ENCODE data around the gene SSTR4.

The SSTR4 gene

DNA sequence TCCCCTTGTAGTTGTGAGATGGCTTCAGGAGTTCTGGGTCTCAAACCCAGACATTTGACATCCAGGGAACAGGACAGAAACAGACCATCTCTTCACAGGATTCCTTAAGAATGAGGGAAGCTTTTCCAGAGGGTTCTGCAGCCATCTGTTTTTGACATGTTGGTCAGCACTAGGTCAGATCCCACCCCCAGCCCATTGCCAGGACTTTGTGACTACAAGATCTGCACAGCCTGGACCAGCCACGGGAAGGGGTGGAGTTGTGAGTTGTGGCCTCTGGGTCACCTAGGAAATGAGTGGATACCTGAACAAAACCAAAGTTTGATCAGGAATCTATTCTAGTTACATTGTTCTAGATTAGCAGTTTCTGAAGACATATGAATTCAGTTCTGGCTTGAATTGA lies 39.2 kb upstream of the SSTR4 start:
- Histone ChIP-seq H4K91ac (ENCODE audit: low read depth, low read length) (no peak overlapping the region), H3K9ac (ENCODE audit: low read length) (no peak overlapping the region), H3K27me3 (ENCODE audit: insufficient read depth, low read length) (no peaks in the 10 kb centered on the region), H3K23ac (ENCODE audit: low read length) (no peak overlapping the region), H2BK120ac (ENCODE audit: insufficient read depth, low read length, poor library complexity) (no peak overlapping the region), H3K36me3 (ENCODE audit: control insufficient read depth in 1 of 2, insufficient read depth in 2 of 2, low read length in 2 of 2) (no peaks in the 10 kb centered on the region), H3K4me2 (ENCODE audit: low read length) (no peak overlapping the region), H3K27ac (ENCODE audit: low read depth, low read length) (no peak overlapping the region), H3K79me1 (ENCODE audit: low read length) (no peaks in the 10 kb centered on the region), H2BK12ac (ENCODE audit: low read length) (no peak overlapping the region), H3K9me3 (ENCODE audit: insufficient read depth, low read depth, low read length) (peaks cover 9% of the 10 kb centered on the region), H3K14ac (ENCODE audit: low read length) (no peak overlapping the region), H3K4me3 (ENCODE audit: low read depth, low read length) (no peak overlapping the region), H3K79me2 (ENCODE audit: control insufficient read depth, insufficient read depth, low read length, poor library complexity) (no peaks in the 10 kb centered on the region), H3K4me1 (ENCODE audit: control insufficient read depth in 1 of 2, insufficient read depth in 2 of 2, low read length in 2 of 2) (no peaks in the 10 kb centered on the region), H4K12ac (ENCODE audit: low read depth, low read length) (no peak overlapping the region), H2AK5ac (ENCODE audit: low read length) (no peak overlapping the region), H2AFZ (ENCODE audit: insufficient read depth, low read length, poor library complexity) (no peak overlapping the region), H3K18ac (ENCODE audit: low read length) (no peak overlapping the region), H3K4ac (ENCODE audit: low read depth, low read length) (no peak overlapping the region), H4K8ac (ENCODE audit: low read depth, low read length) (no peak overlapping the region), H2BK5ac (ENCODE audit: low read depth, low read length, poor library complexity) (no peak overlapping the region)
- WGBS (ENCODE audit: extremely low coverage, insufficient coverage, insufficient read length): no CpG with 5 or more reads among the region's 1 CpG
- DNase-seq: no peak

- H3K14ac ChIP-seq (ENCODE audit: low read length): no peak overlapping the region
- no peaks in the 10 kb centered on the region for H3K79me1 ChIP-seq (ENCODE audit: low read length)
- no peak overlapping the region for H4K91ac ChIP-seq (ENCODE audit: low read depth, low read length)
- no peak overlapping the region for H2AK5ac ChIP-seq (ENCODE audit: low read length)
- H3K4me1 ChIP-seq (ENCODE audit: control insufficient read depth in 1 of 2, insufficient read depth in 2 of 2, low read length in 2 of 2): no peaks in the 10 kb centered on the region
- peaks cover 10% of the 10 kb centered on the region for H3K9me3 ChIP-seq (ENCODE audit: insufficient read depth, low read depth, low read length)
- no peak overlapping the region for H3K4me2 ChIP-seq (ENCODE audit: low read length)
- H3K4me3 ChIP-seq (ENCODE audit: low read depth, low read length): no peak overlapping the region
- no peak overlapping the region for H4K8ac ChIP-seq (ENCODE audit: low read depth, low read length)
- no peaks in the 10 kb centered on the region for H3K36me3 ChIP-seq (ENCODE audit: control insufficient read depth in 1 of 2, insufficient read depth in 2 of 2, low read length in 2 of 2)
- no peak overlapping the region for H2AFZ ChIP-seq (ENCODE audit: insufficient read depth, low read length, poor library complexity)
- no peak overlapping the region for H3K23ac ChIP-seq (ENCODE audit: low read length)
- H3K9ac ChIP-seq (ENCODE audit: low read length): no peak overlapping the region
- no peaks in the 10 kb centered on the region for H3K79me2 ChIP-seq (ENCODE audit: control insufficient read depth, insufficient read depth, low read length, poor library complexity)
- WGBS (ENCODE audit: extremely low coverage, insufficient coverage, insufficient read length): no CpG with 5 or more reads among the region's 2 CpGs
- H2BK12ac ChIP-seq (ENCODE audit: low read length): no peak overlapping the region
- DNase-seq: no peak
- no peak overlapping the region for H3K18ac ChIP-seq (ENCODE audit: low read length)
- no peaks in the 10 kb centered on the region for H3K27me3 ChIP-seq (ENCODE audit: insufficient read depth, low read length)
- no peak overlapping the region for H2BK5ac ChIP-seq (ENCODE audit: low read depth, low read length, poor library complexity)
- no peak overlapping the region for H3K4ac ChIP-seq (ENCODE audit: low read depth, low read length)
- no peak overlapping the region for H4K12ac ChIP-seq (ENCODE audit: low read depth, low read length)
- no peak overlapping the region for H3K27ac ChIP-seq (ENCODE audit: low read depth, low read length)
- no peak overlapping the region for H2BK120ac ChIP-seq (ENCODE audit: insufficient read depth, low read length, poor library complexity)
Measured at GRCh38 chr20:22998476-22998875, 36.6 kb upstream of the SSTR4 start.

GRCh38 chr20:22999756-23000155 lies 35.4 kb upstream of the SSTR4 start:
- Histone ChIP-seq H3K79me1 (ENCODE audit: low read length) (no peaks in the 10 kb centered on the region), H3K9ac (ENCODE audit: low read length) (no peak overlapping the region), H2AK5ac (ENCODE audit: low read length) (no peak overlapping the region), H2BK120ac (ENCODE audit: insufficient read depth, low read length, poor library complexity) (no peak overlapping the region), H3K4ac (ENCODE audit: low read depth, low read length) (no peak overlapping the region), H3K4me2 (ENCODE audit: low read length) (no peak overlapping the region), H4K12ac (ENCODE audit: low read depth, low read length) (no peak overlapping the region), H2BK12ac (ENCODE audit: low read length) (no peak overlapping the region), H2AFZ (ENCODE audit: insufficient read depth, low read length, poor library complexity) (no peak overlapping the region), H3K14ac (ENCODE audit: low read length) (no peak overlapping the region), H2BK5ac (ENCODE audit: low read depth, low read length, poor library complexity) (no peak overlapping the region), H3K36me3 (ENCODE audit: control insufficient read depth in 1 of 2, insufficient read depth in 2 of 2, low read length in 2 of 2) (no peaks in the 10 kb centered on the region), H3K23ac (ENCODE audit: low read length) (no peak overlapping the region), H3K9me3 (ENCODE audit: insufficient read depth, low read depth, low read length) (peaks cover 6% of the 10 kb centered on the region), H3K4me1 (ENCODE audit: control insufficient read depth in 1 of 2, insufficient read depth in 2 of 2, low read length in 2 of 2) (no peaks in the 10 kb centered on the region), H4K8ac (ENCODE audit: low read depth, low read length) (no peak overlapping the region), H3K27ac (ENCODE audit: low read depth, low read length) (no peak overlapping the region), H3K18ac (ENCODE audit: low read length) (no peak overlapping the region), H4K91ac (ENCODE audit: low read depth, low read length) (no peak overlapping the region), H3K79me2 (ENCODE audit: control insufficient read depth, insufficient read depth, low read length, poor library complexity) (no peaks in the 10 kb centered on the region), H3K27me3 (ENCODE audit: insufficient read depth, low read length) (no peaks in the 10 kb centered on the region), H3K4me3 (ENCODE audit: low read depth, low read length) (no peak overlapping the region)
- DNase-seq: no peak
- WGBS (ENCODE audit: extremely low coverage, insufficient coverage, insufficient read length): no CpG with 5 or more reads among the region's 4 CpGs

GRCh38 chr20:23000232-23000947 lies 34.7 kb upstream of the SSTR4 start:
- Histone ChIP-seq H4K91ac (ENCODE audit: low read depth, low read length) (no peak overlapping the region), H3K27ac (ENCODE audit: low read depth, low read length) (no peak overlapping the region)

More at GRCh38 chr20:23000232-23000947, 34.7 kb upstream of the SSTR4 start:
- no peak overlapping the region for H2AFZ ChIP-seq (ENCODE audit: insufficient read depth, low read length, poor library complexity)
- H3K23ac ChIP-seq (ENCODE audit: low read length): no peak overlapping the region
- H3K4me2 ChIP-seq (ENCODE audit: low read length): no peak overlapping the region
- no peaks in the 10 kb centered on the region for H3K79me1 ChIP-seq (ENCODE audit: low read length)
- H3K14ac ChIP-seq (ENCODE audit: low read length): no peak overlapping the region
- no peaks in the 10 kb centered on the region for H3K27me3 ChIP-seq (ENCODE audit: insufficient read depth, low read length)
- no peak overlapping the region for H2BK120ac ChIP-seq (ENCODE audit: insufficient read depth, low read length, poor library complexity)
- H3K9me3 ChIP-seq (ENCODE audit: insufficient read depth, low read depth, low read length): peaks cover 6% of the 10 kb centered on the region
- H2AK5ac ChIP-seq (ENCODE audit: low read length): no peak overlapping the region
- no peak overlapping the region for H3K18ac ChIP-seq (ENCODE audit: low read length)
- H2BK12ac ChIP-seq (ENCODE audit: low read length): no peak overlapping the region
- H3K4me1 ChIP-seq (ENCODE audit: control insufficient read depth in 1 of 2, insufficient read depth in 2 of 2, low read length in 2 of 2): no peaks in the 10 kb centered on the region
- no peak for DNase-seq
- H3K9ac ChIP-seq (ENCODE audit: low read length): no peak overlapping the region
- H3K4ac ChIP-seq (ENCODE audit: low read depth, low read length): no peak overlapping the region
- H3K4me3 ChIP-seq (ENCODE audit: low read depth, low read length): no peak overlapping the region
- no peak overlapping the region for H4K12ac ChIP-seq (ENCODE audit: low read depth, low read length)
- WGBS (ENCODE audit: extremely low coverage, insufficient coverage, insufficient read length): no CpG with 5 or more reads among the region's 6 CpGs
- H3K79me2 ChIP-seq (ENCODE audit: control insufficient read depth, insufficient read depth, low read length, poor library complexity): no peaks in the 10 kb centered on the region
- H2BK5ac ChIP-seq (ENCODE audit: low read depth, low read length, poor library complexity): no peak overlapping the region
- H4K8ac ChIP-seq (ENCODE audit: low read depth, low read length): no peak overlapping the region
- no peaks in the 10 kb centered on the region for H3K36me3 ChIP-seq (ENCODE audit: control insufficient read depth in 1 of 2, insufficient read depth in 2 of 2, low read length in 2 of 2)

All from trophoblast cell (in vitro differentiated cells and primary cell).